Vagina (tissue), 2 donors: ENCODE results near the gene SLC25A43.

ENCODE experiments used
- POLR2A ChIP-seq, 2 donors: fragments of 450-650 bp; IDR thresholded peaks; one replicate each; pipeline ENCODE4 v1.6.1; 2017; ENCODE audit warnings: antibody characterized with exemption in 2 of 2, mild to moderate bottlenecking in 2 of 2, moderate library complexity in 2 of 2
- POLR2AphosphoS5 ChIP-seq, 2 donors: sonication (generic); formaldehyde crosslinking; IDR thresholded peaks; one replicate each; pipeline ENCODE4 v1.9.0; 2017; ENCODE audit warnings: antibody characterized with exemption in 2 of 2, mild to moderate bottlenecking in 2 of 2, low read depth in 1 of 2; ENCODE audit not compliant: insufficient read depth in 1 of 2

DNA sequence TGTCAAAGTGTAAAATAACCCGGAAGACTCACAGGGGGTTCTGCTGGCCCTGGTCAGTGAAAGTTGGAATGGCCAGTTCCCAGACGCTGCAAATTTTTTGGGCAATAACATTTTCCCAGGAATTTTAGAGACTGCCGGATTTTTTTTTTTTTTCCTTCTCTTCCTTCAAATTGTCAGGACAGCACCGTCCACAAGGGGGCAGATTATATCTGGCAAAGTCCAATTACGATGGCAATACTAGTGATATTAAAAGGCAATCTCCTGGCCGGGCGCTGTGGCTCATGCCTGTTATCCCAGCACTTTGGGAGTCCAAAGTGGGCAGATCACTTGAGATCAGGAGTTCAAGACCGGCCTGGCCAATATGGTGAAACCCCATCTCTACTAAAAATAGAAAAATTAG, 89.6 kb downstream of the SLC25A43 start:
- no peak for TF ChIP-seq POLR2AphosphoS5 (IDR thresholded peaks at IDR 0.05; ENCODE audit: insufficient read depth in 1 of 2, low read depth in 1 of 2)
- TF ChIP-seq POLR2A (IDR thresholded peaks at IDR 0.05): no peak
